ENCODE data around the gene UBE2H. TPM values are rescaled to one million over a fixed set of nuclear protein-coding genes. Genes with fewer than 3 reads are reported as not detected.

The UBE2H gene
- polyA plus RNA-seq, 1 of the 3 experiments (the other 2 are of a cell fraction), result 129 TPM

GRCh38 chr7:129780974-129781927 lies 171.5 kb downstream of the UBE2H start:
- H3K9me2 ChIP-seq, result no peaks in the 10 kb centered on the region
- H3K79me2 ChIP-seq (ENCODE audit: insufficient read depth), result peaks cover 17% of the 10 kb centered on the region; the same call in 1 of the 2 replicates
- H3K4me3 ChIP-seq (ENCODE audit: low read depth in 2 of 2, low read length in 1 of 2), result peak overlapping the region; percentile 63 to 91
- H3K9ac ChIP-seq, result peak overlapping the region; percentile 53; the same call in 1 of the 2 replicates
- H3K27ac ChIP-seq (ENCODE audit: low read depth in 2 of 2, low read length in 1 of 2), result no peak overlapping the region
- TF ChIP-seq EZH2phosphoT487 (IDR thresholded peaks at IDR 0.05; ENCODE audit: borderline replicate concordance, low read depth) (peak; percentile 81; the same call in 1 of the 2 replicates), GABPA (IDR thresholded peaks at IDR 0.05; ENCODE audit: low read depth) (no peak)
- WGBS (ENCODE audit: low lambda C conversion rate), result 12% methylated on average over 42 of the region's 55 CpGs
- ChIA-PET POLR2A (no interaction called here), CTCF (interaction anchor here (1.0 to 2.6 kb wide), 8 partner anchors 8 to 137 kb away, joined by 3 to 18 read pairs (median 3); no protein-coding TSS in a partner anchor)
- peak; percentile 75 for DNase-seq
- H3K36me3 ChIP-seq (replicated peaks in 1 of 2; ENCODE audit: control insufficient read depth in 1 of 2, insufficient read depth in 2 of 2, low read length in 1 of 2), result no peaks in the 10 kb centered on the region
- peaks cover 4% of the 10 kb centered on the region for H3F3A ChIP-seq (replicated peaks; ENCODE audit: insufficient read depth)
- H3K9me3 ChIP-seq, result no peaks in the 10 kb centered on the region
- H3K4me2 ChIP-seq, result peak overlapping the region; percentile 94
- peaks cover 0 to 32% of the 10 kb centered on the region in 2 experiments; a peak in 1 of 4 replicates for H3K4me1 ChIP-seq (ENCODE audit: control insufficient read depth in 1 of 2, insufficient read depth in 2 of 2, low read depth in 1 of 2, low read length in 1 of 2)
- H2AFZ ChIP-seq (ENCODE audit: low read depth), result no peak overlapping the region
- peaks cover 15% of the 10 kb centered on the region; the same call in 1 of the 2 replicates for H4K20me1 ChIP-seq (ENCODE audit: insufficient read depth)
- H3K27me3 ChIP-seq (ENCODE audit: insufficient read depth), result peaks cover 45% of the 10 kb centered on the region

Small RNA genes within 50 kb of the gene (small RNA-seq; reads per million reads assigned to genes)
- gene RF00019, result 0 reads per million in 7 experiments

Other genes starting within 250 kb of the UBE2H start
- gene ZC3HC1, start 98.4 kb upstream of the UBE2H start, polyA plus RNA-seq (2012; rRNA removed), result 36.7 and 41.8 TPM in 2 replicates
- gene KLHDC10, start 117.6 kb upstream of the UBE2H start, polyA plus RNA-seq (2012; rRNA removed), result 15.9 and 17.8 TPM in 2 replicates

Measured in SK-N-SH (cell line).